HG03342 (cell line): ENCODE results near the gene NAA80.
"Not testable (repeated sequence)": the region's sequence is repeated elsewhere in the genome, so short reads cannot be mapped to it uniquely, and the experiment has no call there.

Experiments used
- ATAC-seq: cut with Tn5 transposase; IDR thresholded peaks from one replicate; pipeline ENCODE4 v1.9.1; 2021; ENCODE audit warnings: mild to moderate bottlenecking, moderate library complexity; ENCODE audit not compliant: unreplicated experiment

NAA80 gene

GRCh38 chr3:50271314-50271936 lies 27.8 kb downstream of the NAA80 start:
- ATAC-seq: no peak

GRCh38 chr3:50270422-50271224 lies 28.6 kb downstream of the NAA80 start:
- ATAC-seq: no peak

GRCh38 chr3:50269977-50270413 lies 29.2 kb downstream of the NAA80 start:
- no peak for ATAC-seq

GRCh38 chr3:50269460-50269859 lies 29.7 kb downstream of the NAA80 start:
- no peak for ATAC-seq

GRCh38 chr3:50268703-50269451 lies 30.3 kb downstream of the NAA80 start, which contains the start of gene SEMA3B:
TSS of gene SEMA3B (plus strand) at chr3:50269147. CDS start at chr3:50269241, 94 bp downstream.
- no peak for ATAC-seq

- ATAC-seq: no peak
Measured at GRCh38 chr3:50268276-50268675, 30.9 kb downstream of the NAA80 start.

GRCh38 chr3:50267280-50267913 lies 31.8 kb downstream of the NAA80 start:
- no peak for ATAC-seq

GRCh38 chr3:50266836-50267235 lies 32.4 kb downstream of the NAA80 start:
- no peak for ATAC-seq

GRCh38 chr3:50266017-50266416 lies 33.2 kb downstream of the NAA80 start:
- ATAC-seq: no peak

- ATAC-seq: no peak
Measured at GRCh38 chr3:50265571-50265970, 33.6 kb downstream of the NAA80 start.

- ATAC-seq: no peak
Measured at GRCh38 chr3:50264964-50265485, 34.2 kb downstream of the NAA80 start.

- ATAC-seq: no peak
Measured at GRCh38 chr3:50264383-50264963, 34.7 kb downstream of the NAA80 start.

GRCh38 chr3:50263478-50264382 lies 35.5 kb downstream of the NAA80 start:
- no peak for ATAC-seq

- ATAC-seq: no peak
Measured at GRCh38 chr3:50262778-50263177, 36.4 kb downstream of the NAA80 start.

- not testable (repeated sequence) for ATAC-seq
Measured at GRCh38 chr3:50262200-50262599, 37.0 kb downstream of the NAA80 start.

GRCh38 chr3:50261505-50261904 lies 37.7 kb downstream of the NAA80 start:
- ATAC-seq: no peak

GRCh38 chr3:50260942-50261441 lies 38.2 kb downstream of the NAA80 start:
- no peak for ATAC-seq

- peak; percentile 86 for ATAC-seq
Measured at GRCh38 chr3:50260027-50260941, 38.9 kb downstream of the NAA80 start.
